ENCODE results near the gene GPR153.
"Not testable (repeated sequence)": the region's sequence is repeated elsewhere in the genome, so short reads cannot be mapped to it uniquely, and the experiment has no call there.

Gene GPR153

GRCh38 chr1:6222636-6223035 is 38.3 kb downstream of the GPR153 start:
- DNase-seq = no peak

- DNase-seq = no peak
These were observed 39.6 kb downstream of the GPR153 start for GRCh38 chr1:6221210-6221784.

GRCh38 chr1:6220236-6220635 is 40.7 kb downstream of the GPR153 start:
- DNase-seq = no peak

GRCh38 chr1:6219641-6220040 is 41.3 kb downstream of the GPR153 start:
- DNase-seq = not testable (repeated sequence)

GRCh38 chr1:6218375-6219164 is 42.3 kb downstream of the GPR153 start:
- no peak for DNase-seq

- DNase-seq = no peak
These were observed 48.5 kb downstream of the GPR153 start for GRCh38 chr1:6212193-6212959.

- no peak for DNase-seq
These were observed 49.2 kb downstream of the GPR153 start for GRCh38 chr1:6211731-6212130.

- DNase-seq = no peak
These were observed 50.1 kb downstream of the GPR153 start for GRCh38 chr1:6210591-6211355.

GRCh38 chr1:6209661-6210580 is 51.0 kb downstream of the GPR153 start:
- no peak for DNase-seq

GRCh38 chr1:6208723-6209660 is 51.9 kb downstream of the GPR153 start:
- DNase-seq = no peak

- no peak for DNase-seq
These were observed 53.0 kb downstream of the GPR153 start for GRCh38 chr1:6207921-6208320.

GRCh38 chr1:6207075-6207885 is 53.6 kb downstream of the GPR153 start:
- DNase-seq = no peak

GRCh38 chr1:6206520-6206855 is 54.4 kb downstream of the GPR153 start:
- DNase-seq = no peak

- no peak for DNase-seq
These were observed 54.9 kb downstream of the GPR153 start, which contains the start of gene RNF207 for GRCh38 chr1:6205849-6206519. Gene RNF207 (plus strand): TSS chr1:6206119. CDS start chr1:6206536, 417 bp downstream.

GRCh38 chr1:6202256-6202655 is 58.6 kb downstream of the GPR153 start:
- no peak for DNase-seq

GRCh38 chr1:6200188-6200809 is 60.6 kb downstream of the GPR153 start:
- DNase-seq = no peak

- peak; percentile 99 to 100 for DNase-seq
These were observed 61.4 kb downstream of the GPR153 start, which contains the start of gene RPL22 for GRCh38 chr1:6199298-6200187. Gene RPL22 (minus strand): TSS chr1:6199595. CDS start chr1:6199573, 22 bp downstream.

Measured in NCI-H446 (cell line).